ENCODE data around the gene GFY. TPM values are rescaled to one million over a fixed set of nuclear protein-coding genes. Genes with fewer than 3 reads are reported as not detected.

The GFY gene
- total and polyA plus RNA-seq, 7 donors, result 0.33 TPM; not detected in 6

GRCh38 chr19:49453013-49453756 is 28.0 kb downstream of the GFY start, which contains the start of gene ALDH16A1:
Gene ALDH16A1 (plus strand): TSS chr19:49453225. CDS start chr19:49453332, 107 bp downstream.
- peak within 1 kb of the TSS; percentile 93 for H3K4me3 ChIP-seq
- H3K9me3 ChIP-seq, result no peaks in the 10 kb centered on the region
- no peak for TF ChIP-seq CTCF (IDR thresholded peaks at IDR 0.05)
- peaks cover 17% of the 10 kb centered on the region for H3K4me1 ChIP-seq
- peaks cover 0 to 18% of the 10 kb centered on the region in 2 donors for H3K36me3 ChIP-seq (ENCODE audit: insufficient read depth in 1 of 2, low read depth in 1 of 2)
- DNase-seq, result peak; percentile 98 to 99
- no peaks in the 10 kb centered on the region for H3K27me3 ChIP-seq (ENCODE audit: insufficient read depth in 3 of 3, low read length in 2 of 3)
- peak within 1 kb of the TSS; percentile 94 for H3K27ac ChIP-seq
- WGBS, 3 donors, result 0 to 1% (median 0%) methylated on average over 60 to 66 of the region's 66 CpGs
- peak; percentile 87 to 92 (median 90) for ATAC-seq
- intact Hi-C loops (cut with DNase I), result loop anchor here in 1 of 2 donors (5.0 kb wide), 1 partner anchor 189 kb away; the partner anchor contains the start of genes RRAS and SCAF1

- intact Hi-C loops (cut with DNase I), result loop anchor here in 1 of 2 donors (5.0 kb wide), 1 partner anchor 189 kb away; the partner anchor contains the start of genes RRAS and SCAF1
- Histone ChIP-seq H3K27ac (peak overlapping the region; percentile 94), H3K27me3 (ENCODE audit: insufficient read depth in 3 of 3, low read length in 2 of 3) (no peaks in the 10 kb centered on the region), H3K4me1 (peaks cover 11% of the 10 kb centered on the region), H3K36me3 (ENCODE audit: insufficient read depth in 1 of 2, low read depth in 1 of 2) (peaks cover 0 to 12% of the 10 kb centered on the region in 2 donors), H3K9me3 (no peaks in the 10 kb centered on the region), H3K4me3 (peak overlapping the region; percentile 93)
- 37 to 42% (median 40%) methylated on average over 10 of the region's 10 CpGs for WGBS, 3 donors
- ATAC-seq (no peak), DNase-seq (no peak)
- no peak for TF ChIP-seq CTCF (IDR thresholded peaks at IDR 0.05)
Observed at GRCh38 chr19:49453757-49454240, 28.6 kb downstream of the GFY start.

DNA sequence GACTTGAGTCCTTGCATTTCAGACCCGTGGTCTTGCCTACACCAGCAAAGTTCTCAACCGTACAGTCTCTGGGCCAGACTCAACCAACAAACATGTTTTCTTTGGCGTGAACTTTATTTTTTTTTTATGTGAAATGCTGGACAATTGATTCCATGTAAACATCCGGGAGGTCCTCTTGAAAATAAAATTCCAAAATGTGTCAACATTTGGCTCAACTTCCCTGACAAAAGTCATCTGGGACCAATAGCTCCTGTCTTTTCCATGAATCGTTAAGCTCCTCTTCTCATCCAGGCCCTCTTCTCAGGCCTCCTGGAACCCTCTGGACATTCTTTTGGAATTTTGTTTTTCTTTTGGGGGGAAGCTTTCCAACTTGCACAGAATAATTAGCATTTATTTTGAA is 30.6 kb downstream of the GFY start:
- Histone ChIP-seq H3K36me3 (ENCODE audit: insufficient read depth in 1 of 2, low read depth in 1 of 2) (peaks cover 0 to 9% of the 10 kb centered on the region in 2 donors), H3K4me3 (no peak overlapping the region), H3K27me3 (ENCODE audit: insufficient read depth in 3 of 3, low read length in 2 of 3) (no peaks in the 10 kb centered on the region), H3K9me3 (no peaks in the 10 kb centered on the region), H3K27ac (peak overlapping the region; percentile 46), H3K4me1 (peaks cover 5% of the 10 kb centered on the region)
- DNase-seq, result no peak
- 34 to 48% (median 44%) methylated on average over 5 of the region's 5 CpGs for WGBS, 3 donors
- intact Hi-C loops (cut with DNase I), result no loop called here
- TF ChIP-seq CTCF (IDR thresholded peaks at IDR 0.05), result no peak
- ATAC-seq, result no peak

DNA sequence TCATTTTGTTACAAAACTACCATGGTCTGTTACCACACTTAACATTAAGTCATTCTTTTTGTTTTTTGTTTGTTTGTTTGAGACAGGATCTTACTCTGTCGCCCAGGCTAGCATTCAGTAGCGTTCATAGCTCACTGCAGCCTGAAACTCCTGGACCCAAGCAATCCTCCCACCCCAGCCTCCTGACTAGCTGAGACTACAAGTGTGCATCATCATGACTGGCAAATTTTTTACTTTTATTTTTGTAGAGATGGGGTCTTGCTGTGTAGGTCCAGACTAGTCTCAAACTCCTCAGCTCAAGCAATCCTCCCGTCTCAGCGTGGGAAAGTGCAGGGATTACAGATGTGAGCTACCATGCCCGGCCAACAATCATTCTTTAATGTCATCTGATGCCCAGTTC is 31.1 kb downstream of the GFY start:
- H3K27ac ChIP-seq, result peak overlapping the region; percentile 43
- 56 to 70% (median 61%) methylated on average over 5 of the region's 5 CpGs for WGBS, 3 donors

More for the DNA sequence above, 31.1 kb downstream of the GFY start:
- Histone ChIP-seq H3K36me3 (ENCODE audit: insufficient read depth in 1 of 2, low read depth in 1 of 2) (peaks cover 0 to 9% of the 10 kb centered on the region in 2 donors), H3K9me3 (no peaks in the 10 kb centered on the region), H3K4me3 (no peak overlapping the region), H3K4me1 (peaks cover 5% of the 10 kb centered on the region), H3K27me3 (ENCODE audit: insufficient read depth in 3 of 3, low read length in 2 of 3) (no peaks in the 10 kb centered on the region)
- DNase-seq (peak in 1 of 2 donors; percentile 56), ATAC-seq (no peak)
- no peak for TF ChIP-seq CTCF (IDR thresholded peaks at IDR 0.05)
- intact Hi-C loops (cut with DNase I), result no loop called here
